CD14-positive monocyte (primary cell): ENCODE results near the gene RHOF. TPM values are rescaled to one million over a fixed set of nuclear protein-coding genes. Genes with fewer than 3 reads are reported as not detected.

Experiments used
- DNase-seq, 3 donors: peaks; one replicate each; pipeline ENCODE4 v3.0.0-alpha.2; 2011 to 2022
- H2AFZ ChIP-seq: 2 replicates; pipeline ENCODE4 v1.6.0; 2012; ENCODE audit warnings: mild to moderate bottlenecking, low read depth, low read length, inconsistent platforms; ENCODE audit not compliant: insufficient read depth, poor library complexity, severe bottlenecking
- H3K27ac ChIP-seq, 2 donors: 1 replicate in 1 of 2; 2 replicates in 1 of 2; pipeline ENCODE4 v1.5.1; 2012 to 2013; ENCODE audit warnings: low read length in 2 of 2, control low read depth in 1 of 2, inconsistent platforms in 1 of 2, low read depth in 1 of 2, mild to moderate bottlenecking in 1 of 2
- H3K27me3 ChIP-seq, 2 donors: one replicate each; pipeline versions ENCODE4 v1.6.0 to v1.6.1; 2011 to 2013; ENCODE audit warnings: low read length in 2 of 2; ENCODE audit not compliant: control insufficient read depth in 2 of 2, insufficient read depth in 2 of 2
- H3K36me3 ChIP-seq, 2 donors: replicated peaks in 1 of 2; 1 replicate in 1 of 2; 2 replicates in 1 of 2; pipeline versions ENCODE4 v1.5.1 to v1.6.1; 2012 to 2013; ENCODE audit warnings: low read length in 2 of 2, control low read depth in 1 of 2, inconsistent platforms in 1 of 2, mild to moderate bottlenecking in 1 of 2; ENCODE audit not compliant: insufficient read depth in 2 of 2, control insufficient read depth in 1 of 2
- H3K4me1 ChIP-seq, 2 donors: 1 replicate in 1 of 2; 2 replicates in 1 of 2; pipeline versions ENCODE4 v1.5.1 to v1.6.1; 2012 to 2013; ENCODE audit warnings: low read length in 2 of 2, control low read depth in 1 of 2, inconsistent platforms in 1 of 2, mild to moderate bottlenecking in 1 of 2, moderate library complexity in 1 of 2; ENCODE audit not compliant: insufficient read depth in 2 of 2, control insufficient read depth in 1 of 2
- H3K4me2 ChIP-seq: replicated peaks from 2 replicates; pipeline ENCODE3; 2012; ENCODE audit warnings: low read length, moderate library complexity, mild to moderate bottlenecking; ENCODE audit not compliant: poor library complexity, severe bottlenecking; ENCODE audit errors: extremely low read depth
- H3K4me3 ChIP-seq, 3 experiments: fragments of 200-600 bp in 1 of 3; sonication (generic) in 1 of 3; replicated peaks in 1 of 3; 1 replicate in 2 of 3; 2 replicates in 1 of 3; pipeline ENCODE4 v1.5.1; 2011 to 2013; ENCODE audit warnings: low read length in 3 of 3, mild to moderate bottlenecking in 3 of 3, control low read depth in 2 of 3, low read depth in 2 of 3, inconsistent platforms in 1 of 3, moderate library complexity in 1 of 3
- H3K79me2 ChIP-seq: 2 replicates; pipeline ENCODE4 v1.6.0; 2012; ENCODE audit warnings: mild to moderate bottlenecking, control low read depth, inconsistent platforms, low read length, moderate library complexity; ENCODE audit not compliant: insufficient read depth
- H3K9ac ChIP-seq: 2 replicates; pipeline ENCODE4 v1.6.0; 2017; ENCODE audit warnings: low read length, mild to moderate bottlenecking; ENCODE audit not compliant: insufficient read depth, poor library complexity, severe bottlenecking
- H3K9me3 ChIP-seq, 2 donors: replicated peaks in 1 of 2; 1 replicate in 1 of 2; 2 replicates in 1 of 2; pipeline versions ENCODE4 v1.5.1 to v1.6.1; 2012 to 2013; ENCODE audit warnings: low read length in 2 of 2, control low read depth in 1 of 2; ENCODE audit not compliant: control insufficient read depth in 1 of 2, insufficient read depth in 1 of 2
- H4K20me1 ChIP-seq: 2 replicates; pipeline ENCODE4 v1.6.0; 2012; ENCODE audit warnings: mild to moderate bottlenecking, low read length, control low read depth, moderate library complexity; ENCODE audit not compliant: insufficient read depth
- H3K27ac Mint-ChIP-seq, 7 donors: one replicate each; pipeline ENCODE4 v1.8.0; 2020; ENCODE audit warnings: mild to moderate bottlenecking in 7 of 7, mixed read lengths in 7 of 7, moderate library complexity in 6 of 7, inconsistent platforms in 2 of 7
- H3K27me3 Mint-ChIP-seq, 3 donors: one replicate each; pipeline ENCODE4 v1.8.0; 2021 to 2022; ENCODE audit warnings: low read depth in 3 of 3, mild to moderate bottlenecking in 3 of 3, mixed read lengths in 3 of 3, moderate library complexity in 3 of 3, inconsistent platforms in 1 of 3
- H3K36me3 Mint-ChIP-seq, 2 donors: one replicate each; pipeline ENCODE4 v1.8.0; 2020; ENCODE audit warnings: mixed read lengths in 2 of 2, inconsistent platforms in 1 of 2, mild to moderate bottlenecking in 1 of 2
- H3K4me1 Mint-ChIP-seq: one replicate; pipeline ENCODE4 v1.8.0; 2020; ENCODE audit warnings: mild to moderate bottlenecking, mixed read lengths
- H3K4me3 Mint-ChIP-seq, 2 donors: one replicate each; pipeline ENCODE4 v1.8.0; 2020; ENCODE audit warnings: mild to moderate bottlenecking in 2 of 2, mixed read lengths in 2 of 2, moderate library complexity in 1 of 2
- H3K9me3 Mint-ChIP-seq, 7 donors: one replicate each; pipeline ENCODE4 v1.8.0; 2020 to 2022; ENCODE audit warnings: mixed read lengths in 7 of 7, mild to moderate bottlenecking in 6 of 7, moderate library complexity in 6 of 7, inconsistent platforms in 2 of 7
- CTCF ChIP-seq: fragments of 200-600 bp; IDR thresholded peaks from one replicate; pipeline ENCODE4 v1.8.0; 2022; ENCODE audit warnings: antibody characterized with exemption, mild to moderate bottlenecking
- WGBS: methylation state at CpG from one replicate; pipeline ENCODE4 v1.1.5; 2013; ENCODE audit warnings: missing lambda C conversion rate; ENCODE audit not compliant: insufficient coverage; 5-methylcytosine and 5-hydroxymethylcytosine counted together
- intact Hi-C, 2 donors: fragments of 100-400 bp; cut with micrococcal nuclease; formaldehyde crosslinking; loops; one replicate each; pipeline versions ENCODE4 v1.15.0 to v1.15.1; 2023
- polyA plus RNA-seq, 3 donors: library from polyadenylated mRNA; depleted of rRNA in 1 of 3; unstranded in 2 of 3; stranded (reverse) in 1 of 3; fragments of 300-500 nt in 2 of 3; fragments of >200 nt in 1 of 3; fragmentation: Illumina TruSeq in 2 of 3; gene quantifications; 1 replicate in 2 of 3; 2 replicates in 1 of 3; pipeline ENCODE4 v1.2.3, GENCODE V29; 2012 to 2021

The RHOF gene
- polyA plus RNA-seq, 3 donors, result 7.1 to 25.9 (median 13.6) TPM

GRCh38 chr12:121801595-121802484 is 8.4 kb upstream of the RHOF start:
- peak overlapping the region; percentile 95 to 100 (median 100) for H3K27ac Mint-ChIP-seq
- H3K36me3 Mint-ChIP-seq, result peaks cover 17 to 24% of the 10 kb centered on the region in 2 donors
- intact Hi-C loops, result no loop called here
- peaks cover 0 to 4% (median 2%) of the 10 kb centered on the region in 3 donors for H3K27me3 Mint-ChIP-seq
- Histone ChIP-seq H2AFZ (peak overlapping the region; percentile 53), H4K20me1 (peaks cover 56% of the 10 kb centered on the region), H3K4me1 (peaks cover 39 to 61% of the 10 kb centered on the region in 2 donors), H3K9ac (peak overlapping the region; percentile 95), H3K27ac (peak overlapping the region; percentile 95 to 96), H3K36me3 (peaks cover 16 to 20% of the 10 kb centered on the region in 2 donors), H3K4me3 (peak overlapping the region; percentile 86 to 100 (median 89)), H3K79me2 (peaks cover 82% of the 10 kb centered on the region), H3K4me2 (peak overlapping the region; percentile 100), H3K9me3 (no peaks in the 10 kb centered on the region), H3K27me3 (no peaks in the 10 kb centered on the region)
- peaks cover 0 to 3% (median 0%) of the 10 kb centered on the region in 7 donors for H3K9me3 Mint-ChIP-seq
- 0% methylated on average over 4 of the region's 18 CpGs for WGBS
- H3K4me3 Mint-ChIP-seq, result peak overlapping the region; percentile 94 to 98
- no peak for DNase-seq
- no peak for TF ChIP-seq CTCF
- peaks cover 38% of the 10 kb centered on the region for H3K4me1 Mint-ChIP-seq

- peak overlapping the region; percentile 94 to 98 for H3K4me3 Mint-ChIP-seq
- no peaks in the 10 kb centered on the region for H3K27me3 ChIP-seq
- peaks cover 0 to 4% (median 2%) of the 10 kb centered on the region in 3 donors for H3K27me3 Mint-ChIP-seq
- peaks cover 17 to 30% of the 10 kb centered on the region in 2 donors for H3K36me3 Mint-ChIP-seq
- intact Hi-C loops, result no loop called here
- H3K27ac ChIP-seq, result peak overlapping the region; percentile 95 to 96
- peaks cover 80% of the 10 kb centered on the region for H3K79me2 ChIP-seq
- peaks cover 56% of the 10 kb centered on the region for H4K20me1 ChIP-seq
- H3K9me3 Mint-ChIP-seq, result peaks cover 0 to 3% (median 0%) of the 10 kb centered on the region in 7 donors
- peak overlapping the region; percentile 95 for H3K9ac ChIP-seq
- no peaks in the 10 kb centered on the region for H3K9me3 ChIP-seq
- peaks cover 21 to 22% of the 10 kb centered on the region in 2 donors for H3K36me3 ChIP-seq
- no peak for TF ChIP-seq CTCF
- WGBS, result under 1% methylated on average over 81 of the region's 86 CpGs
- H3K4me2 ChIP-seq, result peak overlapping the region; percentile 100
- peak overlapping the region; percentile 86 to 100 (median 89) for H3K4me3 ChIP-seq
- H2AFZ ChIP-seq, result peak overlapping the region; percentile 53
- peaks cover 29% of the 10 kb centered on the region for H3K4me1 Mint-ChIP-seq
- peak; percentile 74 to 77 (median 77) for DNase-seq
- peak overlapping the region; percentile 95 to 100 (median 100) for H3K27ac Mint-ChIP-seq
- peaks cover 31 to 61% of the 10 kb centered on the region in 2 donors for H3K4me1 ChIP-seq
Measured at GRCh38 chr12:121800694-121801594, 7.5 kb upstream of the RHOF start.
